Sigmoid colon (tissue), 7 donors: Measurements from ENCODE around the gene FRMD1. TPM values are rescaled to one million over a fixed set of nuclear protein-coding genes. Genes with fewer than 3 reads are reported as not detected.

Source experiments
- DNase-seq: peaks from one replicate; pipeline ENCODE4 v3.0.0-alpha.2; 2019
- H3K27ac ChIP-seq, 4 donors: fragments of 200-600 bp; sonication (generic); one replicate each; pipeline ENCODE4 v1.5.1; 2016 to 2019; ENCODE audit warnings: mild to moderate bottlenecking in 1 of 4
- H3K27me3 ChIP-seq, 3 donors: fragments of 200-600 bp; sonication (generic); one replicate each; pipeline ENCODE4 v1.5.1; 2019; ENCODE audit warnings: mild to moderate bottlenecking in 1 of 3
- H3K36me3 ChIP-seq, 4 donors: fragments of 200-600 bp; sonication (generic); one replicate each; pipeline ENCODE4 v1.5.1; 2016 to 2019
- H3K4me1 ChIP-seq, 4 donors: fragments of 200-600 bp; sonication (generic); one replicate each; pipeline ENCODE4 v1.5.1; 2017 to 2019
- H3K4me3 ChIP-seq, 4 donors: fragments of 200-600 bp; sonication (generic); one replicate each; pipeline ENCODE4 v1.5.1; 2017 to 2019; ENCODE audit warnings: mild to moderate bottlenecking in 2 of 4, moderate library complexity in 1 of 4
- H3K9me3 ChIP-seq, 4 donors: fragments of 200-600 bp in 3 of 4; sonication (generic) in 3 of 4; one replicate each; pipeline versions ENCODE4 v1.5.1 to v1.6.1; 2013 to 2019
- EP300 ChIP-seq, 4 donors: sonication (generic); formaldehyde crosslinking; IDR thresholded peaks; one replicate each; pipeline ENCODE4 v1.6.1; 2017; ENCODE audit warnings: antibody characterized with exemption in 4 of 4
- POLR2A ChIP-seq, 2 donors: fragments of 450-650 bp; IDR thresholded peaks; one replicate each; pipeline ENCODE4 v1.6.1; 2016; ENCODE audit warnings: antibody characterized with exemption in 2 of 2, mild to moderate bottlenecking in 2 of 2, moderate library complexity in 2 of 2
- POLR2AphosphoS5 ChIP-seq, 4 donors: sonication (generic); formaldehyde crosslinking; IDR thresholded peaks; one replicate each; pipeline ENCODE4 v1.6.1; 2017; ENCODE audit warnings: antibody characterized with exemption in 4 of 4
- WGBS, 2 donors: extraction: QIAGEN DNeasy Blood & Tissue Kit; methylation state at CpG; one replicate each; pipeline ENCODE4 v1.1.7; 2013; 5-methylcytosine and 5-hydroxymethylcytosine counted together
- intact Hi-C: fragments of 100-400 bp; cut with DNase I; formaldehyde crosslinking; loops from one replicate; pipeline ENCODE4 v1.15.1; 2023
- polyA plus RNA-seq, 3 donors: library from polyadenylated mRNA; stranded (reverse); fragments of 200-250 nt; gene quantifications; one replicate each; pipeline ENCODE4 v1.2.3, GENCODE V29; 2013
- total RNA-seq, 4 donors: library from RNA; depleted of rRNA; stranded (reverse); fragments of >200 nt; gene quantifications; one replicate each; pipeline ENCODE4 v1.1.0, GENCODE V29; 2016
- TF ChIP-seq, protein P1 (sequence below), 4 experiments: fragments of 450-650 bp in 3 of 4; fragments of 200-600 bp in 1 of 4; IDR thresholded peaks; one replicate each; pipeline ENCODE4 v1.5.1; 2016 to 2019; ENCODE audit warnings: antibody characterized with exemption in 4 of 4, mild to moderate bottlenecking in 3 of 4, moderate library complexity in 2 of 4
- donor health status: healthy with polysubstance abuse.
- donor health status: Bipolar disorder and iron deficiency.
- donor health status: healthy.

The FRMD1 gene
- total and polyA plus RNA-seq, 7 donors, result 0.36 to 12.0 (median 4.2) TPM; not detected in 2

DNA sequence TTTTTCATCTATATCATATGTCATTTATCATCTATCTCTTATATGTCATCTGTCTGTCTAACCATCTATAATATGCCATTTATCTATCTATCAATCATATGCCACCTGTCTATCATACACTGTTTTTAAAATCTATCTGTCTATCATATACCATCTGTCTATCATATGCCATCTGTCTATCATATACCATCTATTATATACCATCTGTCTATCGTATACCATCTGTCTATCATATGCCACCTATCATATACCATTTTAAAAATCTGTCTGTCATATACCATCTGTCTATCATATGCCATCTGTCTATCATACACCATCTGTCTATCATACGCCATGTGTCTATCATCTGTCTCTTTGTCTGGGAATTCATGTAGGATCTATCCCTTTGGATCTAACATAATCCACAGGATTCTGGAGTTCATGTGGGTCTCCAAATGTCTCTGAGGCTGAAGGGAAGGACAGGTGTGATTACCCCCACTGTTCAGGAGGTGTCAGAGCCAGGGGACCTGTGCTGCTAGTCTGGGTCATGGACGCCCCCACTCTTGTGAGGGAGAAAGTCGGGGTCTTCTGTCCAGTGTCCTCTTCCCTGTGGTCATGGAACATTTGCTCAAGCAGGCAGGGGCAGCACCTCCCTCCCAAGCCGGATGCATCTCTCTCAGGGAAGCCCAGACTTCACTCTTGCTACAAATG is 36.9 kb upstream of the FRMD1 start:
- Histone ChIP-seq H3K27ac (no peak overlapping the region), H3K27me3 (no peaks in the 10 kb centered on the region), H3K9me3 (no peaks in the 10 kb centered on the region), H3K4me3 (no peak overlapping the region), H3K36me3 (no peaks in the 10 kb centered on the region), H3K4me1 (no peaks in the 10 kb centered on the region)
- intact Hi-C loops, result no loop called here
- TF ChIP-seq POLR2AphosphoS5 (IDR thresholded peaks at IDR 0.05), result no peak
- DNase-seq, result peak; percentile 27
- WGBS, 2 donors, result 66 to 95% methylated on average over 5 of the region's 5 CpGs

DNA sequence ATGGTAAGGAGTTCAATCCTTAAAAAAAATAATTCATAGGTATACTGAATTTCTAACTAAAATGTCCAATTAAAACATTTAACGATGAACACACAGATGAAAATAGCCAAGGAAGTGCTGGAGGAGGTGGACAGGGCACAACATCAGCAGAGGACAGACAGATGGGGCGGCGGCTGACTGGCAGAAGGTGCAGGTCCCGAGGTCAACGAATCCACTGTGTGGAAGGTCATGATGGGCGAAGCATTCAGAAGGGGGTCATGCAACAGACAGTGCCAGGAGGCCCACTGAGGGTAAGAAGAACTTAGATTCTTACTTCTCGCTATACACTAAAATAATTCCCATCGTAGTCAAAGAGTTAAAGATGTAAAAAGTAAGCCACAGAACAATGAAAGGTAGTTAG is 34.2 kb upstream of the FRMD1 start:
- no peak for TF ChIP-seq POLR2AphosphoS5 (IDR thresholded peaks at IDR 0.05)
- no peak for TF ChIP-seq POLR2A (IDR thresholded peaks at IDR 0.05)
- no peak for TF ChIP-seq EP300 (IDR thresholded peaks at IDR 0.05)
- TF ChIP-seq, protein P1, sequence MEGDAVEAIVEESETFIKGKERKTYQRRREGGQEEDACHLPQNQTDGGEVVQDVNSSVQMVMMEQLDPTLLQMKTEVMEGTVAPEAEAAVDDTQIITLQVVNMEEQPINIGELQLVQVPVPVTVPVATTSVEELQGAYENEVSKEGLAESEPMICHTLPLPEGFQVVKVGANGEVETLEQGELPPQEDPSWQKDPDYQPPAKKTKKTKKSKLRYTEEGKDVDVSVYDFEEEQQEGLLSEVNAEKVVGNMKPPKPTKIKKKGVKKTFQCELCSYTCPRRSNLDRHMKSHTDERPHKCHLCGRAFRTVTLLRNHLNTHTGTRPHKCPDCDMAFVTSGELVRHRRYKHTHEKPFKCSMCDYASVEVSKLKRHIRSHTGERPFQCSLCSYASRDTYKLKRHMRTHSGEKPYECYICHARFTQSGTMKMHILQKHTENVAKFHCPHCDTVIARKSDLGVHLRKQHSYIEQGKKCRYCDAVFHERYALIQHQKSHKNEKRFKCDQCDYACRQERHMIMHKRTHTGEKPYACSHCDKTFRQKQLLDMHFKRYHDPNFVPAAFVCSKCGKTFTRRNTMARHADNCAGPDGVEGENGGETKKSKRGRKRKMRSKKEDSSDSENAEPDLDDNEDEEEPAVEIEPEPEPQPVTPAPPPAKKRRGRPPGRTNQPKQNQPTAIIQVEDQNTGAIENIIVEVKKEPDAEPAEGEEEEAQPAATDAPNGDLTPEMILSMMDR (IDR thresholded peaks at IDR 0.05), result no peak
- H3K36me3 ChIP-seq, result no peaks in the 10 kb centered on the region
- peaks cover 0 to under 1% (median 0%) of the 10 kb centered on the region in 4 donors for H3K4me1 ChIP-seq
- intact Hi-C loops, result no loop called here
- DNase-seq, result no peak
- WGBS, 2 donors, result 90% methylated on average over 8 of the region's 8 CpGs
- no peaks in the 10 kb centered on the region for H3K9me3 ChIP-seq
- H3K4me3 ChIP-seq, result no peak overlapping the region
- H3K27me3 ChIP-seq, result no peaks in the 10 kb centered on the region
- H3K27ac ChIP-seq, result no peak overlapping the region

DNA sequence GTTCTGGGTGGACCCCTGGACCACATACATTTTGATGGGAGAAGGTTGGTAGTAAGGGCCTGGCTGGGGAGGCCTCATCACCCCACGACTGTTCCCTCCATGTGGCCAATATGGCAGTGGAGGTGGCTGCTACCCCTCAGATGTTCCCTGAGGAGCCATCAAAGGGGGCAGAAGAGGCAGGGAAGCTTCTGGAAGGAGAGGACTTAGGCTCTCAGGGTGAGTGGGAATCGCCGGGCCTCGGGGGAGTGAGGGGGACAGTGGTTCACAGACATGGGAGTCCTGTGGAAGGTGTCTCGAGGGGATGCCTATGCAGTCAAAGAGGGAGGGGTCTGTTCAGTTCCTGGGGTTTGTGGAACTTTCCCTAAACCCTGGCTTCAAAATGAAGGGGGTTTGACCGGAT is 32.9 kb upstream of the FRMD1 start:
- no peak for DNase-seq
- 91 to 93% methylated on average over 6 of the region's 6 CpGs for WGBS, 2 donors
- H3K9me3 ChIP-seq, result no peaks in the 10 kb centered on the region
- peaks cover 0 to 12% (median 3%) of the 10 kb centered on the region in 4 donors for H3K4me1 ChIP-seq
- no peak overlapping the region for H3K27ac ChIP-seq
- H3K27me3 ChIP-seq, result no peaks in the 10 kb centered on the region
- no peak overlapping the region for H3K4me3 ChIP-seq
- TF ChIP-seq, protein P1 (IDR thresholded peaks at IDR 0.05), result no peak
- no peak for TF ChIP-seq POLR2A (IDR thresholded peaks at IDR 0.05)
- TF ChIP-seq EP300 (IDR thresholded peaks at IDR 0.05), result no peak
- no peak for TF ChIP-seq POLR2AphosphoS5 (IDR thresholded peaks at IDR 0.05)
- H3K36me3 ChIP-seq, result no peaks in the 10 kb centered on the region
- intact Hi-C loops, result no loop called here

DNA sequence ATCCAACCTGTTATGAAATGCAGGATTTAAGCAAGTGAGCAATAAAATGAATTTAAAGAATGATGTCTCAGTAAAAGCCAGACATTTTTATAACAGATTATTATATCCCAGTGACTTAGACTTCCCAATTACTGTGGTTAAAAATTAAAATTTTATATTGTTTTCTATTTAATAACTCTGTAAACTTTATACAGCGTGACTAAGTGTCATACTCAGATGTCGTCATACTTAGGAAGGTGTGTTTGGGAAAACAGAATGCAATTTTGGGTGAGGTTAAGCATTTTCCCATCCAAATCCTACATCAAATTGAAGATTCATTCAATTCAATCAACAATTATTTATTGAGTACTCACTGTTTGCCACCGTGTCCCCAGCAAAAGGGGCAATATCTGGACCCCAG is 31.4 kb upstream of the FRMD1 start:
- H3K4me1 ChIP-seq, result peaks cover 0 to 12% (median 3%) of the 10 kb centered on the region in 4 donors
- H3K27ac ChIP-seq, result no peak overlapping the region
- TF ChIP-seq POLR2A (IDR thresholded peaks at IDR 0.05) (no peak), EP300 (IDR thresholded peaks at IDR 0.05) (no peak), POLR2AphosphoS5 (IDR thresholded peaks at IDR 0.05) (no peak)
- TF ChIP-seq, protein P1 (IDR thresholded peaks at IDR 0.05), result no peak
- H3K27me3 ChIP-seq, result no peaks in the 10 kb centered on the region
- H3K4me3 ChIP-seq, result no peak overlapping the region
- intact Hi-C loops, result no loop called here
- H3K9me3 ChIP-seq, result no peaks in the 10 kb centered on the region
- no peak for DNase-seq
- H3K36me3 ChIP-seq, result no peaks in the 10 kb centered on the region
- WGBS, 2 donors, result 31 to 64% methylated on average over 3 of the region's 3 CpGs

DNA sequence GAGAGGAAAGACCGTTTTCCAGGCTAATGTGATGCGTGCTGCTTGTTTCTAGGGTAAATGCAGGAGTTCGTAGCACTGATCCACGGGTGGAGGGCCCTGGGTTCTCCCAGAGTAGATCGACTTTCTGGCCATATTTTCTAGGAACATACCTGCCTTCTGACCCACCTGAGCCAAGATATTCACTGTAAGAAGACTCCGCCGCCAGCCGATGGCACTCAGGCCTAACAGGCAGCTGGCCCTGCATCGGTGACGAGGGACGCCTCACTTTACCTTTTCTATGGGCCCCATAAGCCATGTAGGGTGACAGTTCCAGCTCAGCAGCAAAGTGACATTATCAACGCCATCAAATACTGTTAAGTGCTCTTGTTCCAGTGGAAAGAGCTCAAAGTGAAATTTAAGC is 30.2 kb upstream of the FRMD1 start:
- Histone ChIP-seq H3K27me3 (no peaks in the 10 kb centered on the region), H3K27ac (no peak overlapping the region), H3K4me1 (peaks cover 0 to 12% (median 3%) of the 10 kb centered on the region in 4 donors), H3K36me3 (no peaks in the 10 kb centered on the region), H3K4me3 (no peak overlapping the region), H3K9me3 (no peaks in the 10 kb centered on the region)
- intact Hi-C loops, result no loop called here
- 93 to 96% methylated on average over 12 of the region's 12 CpGs for WGBS, 2 donors
- no peak for DNase-seq
- no peak for TF ChIP-seq POLR2AphosphoS5 (IDR thresholded peaks at IDR 0.05)
- TF ChIP-seq, protein P1 (IDR thresholded peaks at IDR 0.05), result no peak
- TF ChIP-seq POLR2A (IDR thresholded peaks at IDR 0.05), result no peak
- no peak for TF ChIP-seq EP300 (IDR thresholded peaks at IDR 0.05)
